ENCODE data around the gene CCPG1. TPM values are rescaled to one million over a fixed set of nuclear protein-coding genes. Genes with fewer than 3 reads are reported as not detected.
A peak's percentile ranks its signal among the peaks of the same experiment; 100 is the strongest.

Gene CCPG1
- total RNA-seq, 1 donor from 2014 or later: 48.8 TPM

DNA sequence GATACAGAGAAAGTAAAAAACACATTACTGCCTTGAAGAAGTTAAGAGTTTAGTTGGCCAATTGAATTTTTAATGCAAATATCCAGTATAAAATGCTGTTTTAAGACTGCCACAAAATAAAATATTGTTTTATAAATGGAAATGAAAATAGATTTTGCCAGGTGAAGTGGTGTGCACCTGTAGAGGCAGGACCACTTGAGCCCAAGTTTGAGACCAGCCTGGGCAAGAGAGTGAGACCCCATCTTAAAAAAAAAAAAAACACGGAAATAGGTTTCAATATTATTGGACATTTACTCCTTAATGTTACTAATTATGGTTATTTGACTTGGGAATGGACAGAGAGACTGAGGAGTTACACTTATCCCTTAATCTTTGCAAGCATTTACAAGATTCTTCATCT is 87.2 kb downstream of the CCPG1 start:
- DNase-seq (ENCODE audit: extremely low read depth, low read depth, low spot score): no peak

GRCh38 chr15:55320238-55320550 is 88.0 kb downstream of the CCPG1 start:
- no peak for DNase-seq (ENCODE audit: extremely low read depth, low read depth, low spot score)

- DNase-seq (ENCODE audit: extremely low read depth, low read depth, low spot score): no peak
These were observed 88.5 kb downstream of the CCPG1 start for GRCh38 chr15:55319537-55320237.

GRCh38 chr15:55318588-55319494 is 89.3 kb downstream of the CCPG1 start, which contains the start of the genes PIGB and PIGBOS1:
Gene PIGB (plus strand): TSS chr15:55319222. CDS start chr15:55319251, 29 bp downstream.
Gene PIGBOS1 (minus strand): TSS chr15:55319123. CDS start chr15:55317792, 1,331 bp downstream.
- DNase-seq (ENCODE audit: extremely low read depth, low read depth, low spot score): peak; percentile 62

Other genes with a start within 250 kb of the CCPG1 start
- 46.4 and 54.7 TPM in 2 replicates for gene RSL24D1, start 211.4 kb downstream of the CCPG1 start, total RNA-seq
- 9.6 and 12.4 TPM in 2 replicates for gene RAB27A, start 118.5 kb downstream of the CCPG1 start, total RNA-seq
- 8.0 and 11.7 TPM in 2 replicates for gene PIGBOS1, start 89.2 kb downstream of the CCPG1 start, total RNA-seq
- gene PIGB, start 89.1 kb downstream of the CCPG1 start, total RNA-seq: 7.2 and 12.8 TPM in 2 replicates
- gene PIERCE2, start 136 bp upstream of the CCPG1 start, total RNA-seq: 0.29 and 2.0 TPM in 2 replicates
- 8.1 and 9.4 TPM in 2 replicates for gene DNAAF4, start 99.9 kb upstream of the CCPG1 start, total RNA-seq
- 2.2 and 4.7 TPM in 2 replicates for gene PYGO1, start 180.0 kb upstream of the CCPG1 start, total RNA-seq

Measured in glomerular endothelial cell (primary cell).